K562 (cell line): Measurements from ENCODE around the gene PTP4A1. TPM values are rescaled to one million over a fixed set of nuclear protein-coding genes. Genes with fewer than 3 reads are reported as not detected.

ENCODE experiments used
- CREB1 ChIP-seq, 2 experiments: sonication (generic) in 1 of 2; formaldehyde crosslinking in 1 of 2; IDR thresholded peaks; 2 replicates each; pipeline versions ENCODE4 v1.6.1 to v1.8.0; 2012 to 2022; ENCODE audit warnings: inconsistent platforms in 1 of 2, mild to moderate bottlenecking in 1 of 2, missing genetic modification reagents in 1 of 2, moderate library complexity in 1 of 2
- DNMT1 ChIP-seq: fragments of 450-650 bp; IDR thresholded peaks from 2 replicates; pipeline ENCODE4 v1.6.1; 2016; ENCODE audit warnings: antibody characterized with exemption, mild to moderate bottlenecking
- JUN ChIP-seq, 2 experiments: sonication (generic) in 1 of 2; formaldehyde crosslinking in 1 of 2; IDR thresholded peaks; 2 replicates each; pipeline versions ENCODE4 v1.6.1 to v1.8.0; 2012 to 2022; ENCODE audit warnings: borderline replicate concordance in 2 of 2, mild to moderate bottlenecking in 2 of 2, improper control_type of control experiment in 1 of 2, low read depth in 1 of 2, low read length in 1 of 2, missing genetic modification reagents in 1 of 2
- RBM25 ChIP-seq: fragments of 200-400 bp; formaldehyde crosslinking; IDR thresholded peaks from 2 replicates; pipeline ENCODE4 v1.6.1; 2018; ENCODE audit warnings: low read length, low read depth, moderate library complexity; ENCODE audit not compliant: severe bottlenecking
- TCF7 ChIP-seq: sonication (generic); IDR thresholded peaks from 2 replicates; pipeline ENCODE4 v1.6.1; 2016; ENCODE audit warnings: antibody characterized with exemption, borderline replicate concordance
- ZNF324 ChIP-seq: fragments of 250-450 bp; sonication (Bioruptor Pico); IDR thresholded peaks from 2 replicates; pipeline ENCODE4 v1.4.0; 2020; ENCODE audit warnings: mild to moderate bottlenecking
- ZNF431 ChIP-seq: sonication (generic); formaldehyde crosslinking; IDR thresholded peaks from 2 replicates; pipeline ENCODE4 v1.8.0; 2022; ENCODE audit warnings: mild to moderate bottlenecking, missing genetic modification reagents
- ZNF644 ChIP-seq: fragments of 200-800 bp; sonication (Bioruptor generic); IDR thresholded peaks from 2 replicates; pipeline ENCODE4 v1.6.1; 2016; ENCODE audit warnings: low read depth, missing genetic modification characterization, missing compliant biosample characterization
- polyA plus RNA-seq, 8 experiments: library from polyadenylated mRNA; depleted of rRNA in 4 of 8; stranded (reverse) in 5 of 8; unstranded in 3 of 8; fragments of >200 nt; fragmentation: Nextera tagmentation in 2 of 8; fragmentation: Illumina TruSeq in 1 of 8; extraction: Ambion mirVana in 2 of 8; extraction: Trizol in 1 of 8; gene quantifications; 2 replicates each; pipeline versions ENCODE4 v1.2.1 to v1.2.3, GENCODE V29; 2011 to 2014; ENCODE audit warnings: inconsistent platforms in 1 of 8, missing spikeins in 1 of 8
- total RNA-seq, 7 experiments: library from RNA; depleted of rRNA in 6 of 7; stranded (reverse); fragments of >200 nt in 6 of 7; fragmentation: Illumina TruSeq in 2 of 7; extraction: Trizol in 2 of 7; gene quantifications; 2 replicates each; pipeline versions ENCODE4 v1.2.1 to v1.2.3, GENCODE V29; 2011 to 2021; ENCODE audit warnings: low replicate concordance in 1 of 7
- TF ChIP-seq, protein P1 (sequence below): sonication (generic); formaldehyde crosslinking; IDR thresholded peaks from 2 replicates; pipeline ENCODE4 v1.8.0; 2023; ENCODE audit warnings: missing genetic modification reagents, mild to moderate bottlenecking, borderline replicate concordance
- TF ChIP-seq, protein P2 (sequence below), 3 experiments: IDR thresholded peaks in 2 of 3; conservative IDR thresholded peaks in 1 of 3; 2 replicates each; pipeline ENCODE4 v1.5.1; 2011 to 2012; ENCODE audit warnings: low read length in 3 of 3, mild to moderate bottlenecking in 3 of 3, control low read depth in 2 of 3, improper control_type of control experiment in 1 of 3, inconsistent platforms in 1 of 3, low read depth in 1 of 3, mixed read lengths in 1 of 3, moderate library complexity in 1 of 3; ENCODE audit not compliant: insufficient read depth in 2 of 3
- TF ChIP-seq, protein P3 (sequence below), 2 experiments: fragments of 450-650 bp in 1 of 2; IDR thresholded peaks; 2 replicates each; pipeline ENCODE4 v1.6.1; 2011 to 2017; ENCODE audit warnings: low read depth in 2 of 2, antibody characterized with exemption in 1 of 2, borderline replicate concordance in 1 of 2, low read length in 1 of 2, mild to moderate bottlenecking in 1 of 2, mixed read lengths in 1 of 2; ENCODE audit not compliant: control insufficient read depth in 1 of 2
- TF ChIP-seq, protein P4 (sequence below): fragments of 250-450 bp; sonication (Bioruptor Pico); IDR thresholded peaks from 2 replicates; pipeline ENCODE4 v1.5.0; 2021

Gene PTP4A1
- total and polyA plus RNA-seq, 9 of the 15 experiments (the other 6 are each of a cell fraction or from before 2014, with no cell fraction given): 3.7 to 67.5 (median 13.1) TPM

DNA sequence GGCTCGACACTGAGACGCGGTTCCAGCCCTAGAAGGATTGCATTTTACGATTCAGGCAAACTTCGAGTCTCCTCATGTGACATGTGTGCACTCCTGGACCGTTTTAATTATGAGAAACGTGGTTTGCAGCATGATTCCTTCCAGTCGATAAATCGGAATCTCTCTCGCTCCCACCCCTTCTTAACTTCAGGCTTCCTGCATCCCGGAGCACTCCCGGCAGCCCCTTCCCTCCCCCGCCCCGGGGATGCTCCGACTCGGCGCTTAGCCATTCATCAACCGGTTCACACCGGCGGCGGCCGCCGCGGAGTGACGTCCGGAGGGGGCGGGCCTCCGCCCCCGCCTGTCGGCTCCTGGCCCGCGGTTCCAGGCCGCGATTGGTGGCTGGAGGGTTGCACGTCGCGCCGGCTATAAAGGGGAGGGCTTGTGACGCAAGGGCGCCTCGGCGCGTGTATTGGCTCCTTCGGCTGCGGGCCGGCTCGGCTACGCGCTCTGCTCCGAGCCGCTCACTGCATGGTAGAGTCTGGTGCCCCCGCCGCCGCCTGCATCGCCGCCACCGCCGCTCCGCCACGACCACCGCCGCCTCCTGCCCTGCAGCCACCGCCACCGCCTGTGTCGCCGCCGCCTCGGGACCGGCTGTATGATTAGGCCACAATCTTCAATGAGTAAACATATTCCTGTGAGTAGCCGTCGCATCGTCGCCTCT lies at the start of gene PTP4A1, which contains the start of gene LOC128125822 (continued):
- TF ChIP-seq, protein P1, sequence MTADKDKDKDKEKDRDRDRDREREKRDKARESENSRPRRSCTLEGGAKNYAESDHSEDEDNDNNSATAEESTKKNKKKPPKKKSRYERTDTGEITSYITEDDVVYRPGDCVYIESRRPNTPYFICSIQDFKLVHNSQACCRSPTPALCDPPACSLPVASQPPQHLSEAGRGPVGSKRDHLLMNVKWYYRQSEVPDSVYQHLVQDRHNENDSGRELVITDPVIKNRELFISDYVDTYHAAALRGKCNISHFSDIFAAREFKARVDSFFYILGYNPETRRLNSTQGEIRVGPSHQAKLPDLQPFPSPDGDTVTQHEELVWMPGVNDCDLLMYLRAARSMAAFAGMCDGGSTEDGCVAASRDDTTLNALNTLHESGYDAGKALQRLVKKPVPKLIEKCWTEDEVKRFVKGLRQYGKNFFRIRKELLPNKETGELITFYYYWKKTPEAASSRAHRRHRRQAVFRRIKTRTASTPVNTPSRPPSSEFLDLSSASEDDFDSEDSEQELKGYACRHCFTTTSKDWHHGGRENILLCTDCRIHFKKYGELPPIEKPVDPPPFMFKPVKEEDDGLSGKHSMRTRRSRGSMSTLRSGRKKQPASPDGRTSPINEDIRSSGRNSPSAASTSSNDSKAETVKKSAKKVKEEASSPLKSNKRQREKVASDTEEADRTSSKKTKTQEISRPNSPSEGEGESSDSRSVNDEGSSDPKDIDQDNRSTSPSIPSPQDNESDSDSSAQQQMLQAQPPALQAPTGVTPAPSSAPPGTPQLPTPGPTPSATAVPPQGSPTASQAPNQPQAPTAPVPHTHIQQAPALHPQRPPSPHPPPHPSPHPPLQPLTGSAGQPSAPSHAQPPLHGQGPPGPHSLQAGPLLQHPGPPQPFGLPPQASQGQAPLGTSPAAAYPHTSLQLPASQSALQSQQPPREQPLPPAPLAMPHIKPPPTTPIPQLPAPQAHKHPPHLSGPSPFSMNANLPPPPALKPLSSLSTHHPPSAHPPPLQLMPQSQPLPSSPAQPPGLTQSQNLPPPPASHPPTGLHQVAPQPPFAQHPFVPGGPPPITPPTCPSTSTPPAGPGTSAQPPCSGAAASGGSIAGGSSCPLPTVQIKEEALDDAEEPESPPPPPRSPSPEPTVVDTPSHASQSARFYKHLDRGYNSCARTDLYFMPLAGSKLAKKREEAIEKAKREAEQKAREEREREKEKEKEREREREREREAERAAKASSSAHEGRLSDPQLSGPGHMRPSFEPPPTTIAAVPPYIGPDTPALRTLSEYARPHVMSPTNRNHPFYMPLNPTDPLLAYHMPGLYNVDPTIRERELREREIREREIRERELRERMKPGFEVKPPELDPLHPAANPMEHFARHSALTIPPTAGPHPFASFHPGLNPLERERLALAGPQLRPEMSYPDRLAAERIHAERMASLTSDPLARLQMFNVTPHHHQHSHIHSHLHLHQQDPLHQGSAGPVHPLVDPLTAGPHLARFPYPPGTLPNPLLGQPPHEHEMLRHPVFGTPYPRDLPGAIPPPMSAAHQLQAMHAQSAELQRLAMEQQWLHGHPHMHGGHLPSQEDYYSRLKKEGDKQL: no peak
- TF ChIP-seq RBM25: peak; percentile 79
- TF ChIP-seq, protein P2, sequence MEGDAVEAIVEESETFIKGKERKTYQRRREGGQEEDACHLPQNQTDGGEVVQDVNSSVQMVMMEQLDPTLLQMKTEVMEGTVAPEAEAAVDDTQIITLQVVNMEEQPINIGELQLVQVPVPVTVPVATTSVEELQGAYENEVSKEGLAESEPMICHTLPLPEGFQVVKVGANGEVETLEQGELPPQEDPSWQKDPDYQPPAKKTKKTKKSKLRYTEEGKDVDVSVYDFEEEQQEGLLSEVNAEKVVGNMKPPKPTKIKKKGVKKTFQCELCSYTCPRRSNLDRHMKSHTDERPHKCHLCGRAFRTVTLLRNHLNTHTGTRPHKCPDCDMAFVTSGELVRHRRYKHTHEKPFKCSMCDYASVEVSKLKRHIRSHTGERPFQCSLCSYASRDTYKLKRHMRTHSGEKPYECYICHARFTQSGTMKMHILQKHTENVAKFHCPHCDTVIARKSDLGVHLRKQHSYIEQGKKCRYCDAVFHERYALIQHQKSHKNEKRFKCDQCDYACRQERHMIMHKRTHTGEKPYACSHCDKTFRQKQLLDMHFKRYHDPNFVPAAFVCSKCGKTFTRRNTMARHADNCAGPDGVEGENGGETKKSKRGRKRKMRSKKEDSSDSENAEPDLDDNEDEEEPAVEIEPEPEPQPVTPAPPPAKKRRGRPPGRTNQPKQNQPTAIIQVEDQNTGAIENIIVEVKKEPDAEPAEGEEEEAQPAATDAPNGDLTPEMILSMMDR (IDR thresholded peaks at IDR 0.05 in 2 of 3, conservative IDR thresholded peaks at IDR 0.05 in 1 of 3; ENCODE audit: insufficient read depth in 2 of 3, low read depth in 1 of 3, low read length in 3 of 3): no peak
- TF ChIP-seq CREB1 (IDR thresholded peaks at IDR 0.05): peak; percentile 93
- TF ChIP-seq CREB1 (CRISPR knock-in tag; IDR thresholded peaks at IDR 0.05): peak; percentile 91
- TF ChIP-seq JUN (IDR thresholded peaks at IDR 0.05; ENCODE audit: borderline replicate concordance, low read depth, low read length): no peak
- TF ChIP-seq JUN (CRISPR knock-in tag; IDR thresholded peaks at IDR 0.05; ENCODE audit: borderline replicate concordance): no peak
- TF ChIP-seq, protein P3, sequence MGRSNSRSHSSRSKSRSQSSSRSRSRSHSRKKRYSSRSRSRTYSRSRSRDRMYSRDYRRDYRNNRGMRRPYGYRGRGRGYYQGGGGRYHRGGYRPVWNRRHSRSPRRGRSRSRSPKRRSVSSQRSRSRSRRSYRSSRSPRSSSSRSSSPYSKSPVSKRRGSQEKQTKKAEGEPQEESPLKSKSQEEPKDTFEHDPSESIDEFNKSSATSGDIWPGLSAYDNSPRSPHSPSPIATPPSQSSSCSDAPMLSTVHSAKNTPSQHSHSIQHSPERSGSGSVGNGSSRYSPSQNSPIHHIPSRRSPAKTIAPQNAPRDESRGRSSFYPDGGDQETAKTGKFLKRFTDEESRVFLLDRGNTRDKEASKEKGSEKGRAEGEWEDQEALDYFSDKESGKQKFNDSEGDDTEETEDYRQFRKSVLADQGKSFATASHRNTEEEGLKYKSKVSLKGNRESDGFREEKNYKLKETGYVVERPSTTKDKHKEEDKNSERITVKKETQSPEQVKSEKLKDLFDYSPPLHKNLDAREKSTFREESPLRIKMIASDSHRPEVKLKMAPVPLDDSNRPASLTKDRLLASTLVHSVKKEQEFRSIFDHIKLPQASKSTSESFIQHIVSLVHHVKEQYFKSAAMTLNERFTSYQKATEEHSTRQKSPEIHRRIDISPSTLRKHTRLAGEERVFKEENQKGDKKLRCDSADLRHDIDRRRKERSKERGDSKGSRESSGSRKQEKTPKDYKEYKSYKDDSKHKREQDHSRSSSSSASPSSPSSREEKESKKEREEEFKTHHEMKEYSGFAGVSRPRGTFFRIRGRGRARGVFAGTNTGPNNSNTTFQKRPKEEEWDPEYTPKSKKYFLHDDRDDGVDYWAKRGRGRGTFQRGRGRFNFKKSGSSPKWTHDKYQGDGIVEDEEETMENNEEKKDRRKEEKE (IDR thresholded peaks at IDR 0.05; ENCODE audit: borderline replicate concordance in 1 of 2, control insufficient read depth in 1 of 2, low read depth in 2 of 2, low read length in 1 of 2): no peak
- TF ChIP-seq, protein P4, sequence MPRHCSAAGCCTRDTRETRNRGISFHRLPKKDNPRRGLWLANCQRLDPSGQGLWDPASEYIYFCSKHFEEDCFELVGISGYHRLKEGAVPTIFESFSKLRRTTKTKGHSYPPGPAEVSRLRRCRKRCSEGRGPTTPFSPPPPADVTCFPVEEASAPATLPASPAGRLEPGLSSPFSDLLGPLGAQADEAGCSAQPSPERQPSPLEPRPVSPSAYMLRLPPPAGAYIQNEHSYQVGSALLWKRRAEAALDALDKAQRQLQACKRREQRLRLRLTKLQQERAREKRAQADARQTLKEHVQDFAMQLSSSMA (CRISPR knock-in tag): 0 out of 2 replicates have a peak, but pooled peaks have one; percentile 56
- no peak for TF ChIP-seq ZNF644 (tag)
- 0 out of 2 replicates have a peak, but pooled peaks have one; percentile 47 for TF ChIP-seq TCF7
- TF ChIP-seq ZNF324: no peak
- TF ChIP-seq ZNF431 (CRISPR knock-in tag): peak; percentile 42; the same call in 1 of the 2 replicates
- no peak for TF ChIP-seq DNMT1
